HG03457 (cell line): ENCODE results near the gene NUPR1.
"Not testable (repeated sequence)": the region's sequence is repeated elsewhere in the genome, so short reads cannot be mapped to it uniquely, and the experiment has no call there.

Source experiments
- ATAC-seq: cut with Tn5 transposase; IDR thresholded peaks from one replicate; pipeline ENCODE4 v1.9.1; 2021; ENCODE audit warnings: moderate number of reproducible peaks; ENCODE audit not compliant: unreplicated experiment

NUPR1 gene

GRCh38 chr16:28555561-28555960, 16.8 kb upstream of the NUPR1 start:
- no peak for ATAC-seq

GRCh38 chr16:28554634-28555423, 16.1 kb upstream of the NUPR1 start:
- no peak for ATAC-seq

- no peak for ATAC-seq
Observed at GRCh38 chr16:28553776-28554633, 15.2 kb upstream of the NUPR1 start, which contains the start of gene SGF29. Gene SGF29 (plus strand): TSS chr16:28553920. CDS start chr16:28581070, 27,150 bp downstream.

GRCh38 chr16:28549301-28549899, 10.6 kb upstream of the NUPR1 start:
- no peak for ATAC-seq

GRCh38 chr16:28548306-28548802, 9.6 kb upstream of the NUPR1 start:
- no peak for ATAC-seq

- no peak for ATAC-seq
Observed at GRCh38 chr16:28546626-28547025, 7.9 kb upstream of the NUPR1 start.

- ATAC-seq, result not testable (repeated sequence)
Observed at GRCh38 chr16:28545964-28546363, 7.2 kb upstream of the NUPR1 start.

GRCh38 chr16:28544998-28545397, 6.2 kb upstream of the NUPR1 start:
- no peak for ATAC-seq

GRCh38 chr16:28543072-28543471, 4.3 kb upstream of the NUPR1 start:
- no peak for ATAC-seq

- ATAC-seq, result no peak
Observed at GRCh38 chr16:28542646-28543045, 3.9 kb upstream of the NUPR1 start.

GRCh38 chr16:28540346-28540745, 1.6 kb upstream of the NUPR1 start:
- ATAC-seq, result no peak

- ATAC-seq, result no peak
Observed at GRCh38 chr16:28537964-28538732, 626 bp downstream of the NUPR1 start.

- ATAC-seq, result no peak
Observed at GRCh38 chr16:28537076-28537475, 1.7 kb downstream of the NUPR1 start.

GRCh38 chr16:28534542-28535373, 4.0 kb downstream of the NUPR1 start:
- no peak for ATAC-seq

- no peak for ATAC-seq
Observed at GRCh38 chr16:28532940-28533647, 5.7 kb downstream of the NUPR1 start.

- no peak for ATAC-seq
Observed at GRCh38 chr16:28531777-28532744, 6.7 kb downstream of the NUPR1 start.

- ATAC-seq, result no peak
Observed at GRCh38 chr16:28529124-28529523, 9.7 kb downstream of the NUPR1 start.

GRCh38 chr16:28528463-28528867, 10.3 kb downstream of the NUPR1 start:
- no peak for ATAC-seq
